HG03103 (cell line): Measurements from ENCODE around the gene GAPVD1.
"Not testable (repeated sequence)": the region's sequence is repeated elsewhere in the genome, so short reads cannot be mapped to it uniquely, and the experiment has no call there.

Source experiments
- ATAC-seq: cut with Tn5 transposase; IDR thresholded peaks from one replicate; pipeline ENCODE4 v1.9.1; 2021; ENCODE audit warnings: low read depth; ENCODE audit not compliant: unreplicated experiment

GAPVD1 gene, protein sequence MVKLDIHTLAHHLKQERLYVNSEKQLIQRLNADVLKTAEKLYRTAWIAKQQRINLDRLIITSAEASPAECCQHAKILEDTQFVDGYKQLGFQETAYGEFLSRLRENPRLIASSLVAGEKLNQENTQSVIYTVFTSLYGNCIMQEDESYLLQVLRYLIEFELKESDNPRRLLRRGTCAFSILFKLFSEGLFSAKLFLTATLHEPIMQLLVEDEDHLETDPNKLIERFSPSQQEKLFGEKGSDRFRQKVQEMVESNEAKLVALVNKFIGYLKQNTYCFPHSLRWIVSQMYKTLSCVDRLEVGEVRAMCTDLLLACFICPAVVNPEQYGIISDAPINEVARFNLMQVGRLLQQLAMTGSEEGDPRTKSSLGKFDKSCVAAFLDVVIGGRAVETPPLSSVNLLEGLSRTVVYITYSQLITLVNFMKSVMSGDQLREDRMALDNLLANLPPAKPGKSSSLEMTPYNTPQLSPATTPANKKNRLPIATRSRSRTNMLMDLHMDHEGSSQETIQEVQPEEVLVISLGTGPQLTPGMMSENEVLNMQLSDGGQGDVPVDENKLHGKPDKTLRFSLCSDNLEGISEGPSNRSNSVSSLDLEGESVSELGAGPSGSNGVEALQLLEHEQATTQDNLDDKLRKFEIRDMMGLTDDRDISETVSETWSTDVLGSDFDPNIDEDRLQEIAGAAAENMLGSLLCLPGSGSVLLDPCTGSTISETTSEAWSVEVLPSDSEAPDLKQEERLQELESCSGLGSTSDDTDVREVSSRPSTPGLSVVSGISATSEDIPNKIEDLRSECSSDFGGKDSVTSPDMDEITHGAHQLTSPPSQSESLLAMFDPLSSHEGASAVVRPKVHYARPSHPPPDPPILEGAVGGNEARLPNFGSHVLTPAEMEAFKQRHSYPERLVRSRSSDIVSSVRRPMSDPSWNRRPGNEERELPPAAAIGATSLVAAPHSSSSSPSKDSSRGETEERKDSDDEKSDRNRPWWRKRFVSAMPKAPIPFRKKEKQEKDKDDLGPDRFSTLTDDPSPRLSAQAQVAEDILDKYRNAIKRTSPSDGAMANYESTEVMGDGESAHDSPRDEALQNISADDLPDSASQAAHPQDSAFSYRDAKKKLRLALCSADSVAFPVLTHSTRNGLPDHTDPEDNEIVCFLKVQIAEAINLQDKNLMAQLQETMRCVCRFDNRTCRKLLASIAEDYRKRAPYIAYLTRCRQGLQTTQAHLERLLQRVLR (N-terminal part only)

DNA sequence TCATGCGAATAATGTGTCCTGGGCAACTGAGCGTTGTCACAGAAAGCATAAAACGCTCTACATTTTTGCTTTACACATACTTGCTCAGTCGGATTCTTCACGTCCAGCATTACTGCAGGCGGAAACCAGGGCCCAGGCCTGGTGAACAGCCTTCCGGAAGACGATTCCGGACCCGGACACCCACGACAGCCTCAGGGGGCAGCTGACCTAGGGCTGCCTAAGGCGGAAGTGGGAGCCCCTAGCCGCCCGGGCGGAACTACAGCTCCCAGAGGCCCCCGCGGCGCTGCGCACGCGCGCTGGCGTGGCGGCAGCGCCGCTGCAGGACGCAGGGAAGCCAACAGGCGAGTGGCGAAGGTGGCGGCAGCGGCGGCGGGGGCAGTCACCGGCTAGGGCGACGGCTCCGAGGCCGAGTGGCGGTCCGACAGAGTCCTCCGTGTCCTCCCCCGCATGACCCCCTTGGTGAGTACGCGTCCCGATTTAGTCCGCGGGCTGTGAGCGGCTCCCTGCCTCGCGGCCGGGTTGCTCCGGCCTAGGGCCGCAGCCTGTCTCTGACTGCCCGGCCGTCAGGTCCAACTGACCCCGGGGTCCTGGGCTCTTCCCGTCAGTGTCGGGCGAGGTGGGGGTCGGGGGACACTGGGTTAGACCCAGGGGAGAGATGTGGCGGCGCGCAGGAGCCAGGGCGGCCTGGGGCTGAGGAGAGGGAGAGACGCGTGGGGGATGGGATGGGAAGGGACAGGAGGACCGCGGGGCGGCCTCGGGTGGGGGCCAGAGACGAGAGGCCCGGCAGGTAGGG, at the start of gene GAPVD1:
GAPVD1 (plus strand) TSS at position 326 of the 793 bp plus-strand sequence. CDS start 37,096 bp downstream, outside the sequence.
- ATAC-seq: peak; percentile 95

DNA sequence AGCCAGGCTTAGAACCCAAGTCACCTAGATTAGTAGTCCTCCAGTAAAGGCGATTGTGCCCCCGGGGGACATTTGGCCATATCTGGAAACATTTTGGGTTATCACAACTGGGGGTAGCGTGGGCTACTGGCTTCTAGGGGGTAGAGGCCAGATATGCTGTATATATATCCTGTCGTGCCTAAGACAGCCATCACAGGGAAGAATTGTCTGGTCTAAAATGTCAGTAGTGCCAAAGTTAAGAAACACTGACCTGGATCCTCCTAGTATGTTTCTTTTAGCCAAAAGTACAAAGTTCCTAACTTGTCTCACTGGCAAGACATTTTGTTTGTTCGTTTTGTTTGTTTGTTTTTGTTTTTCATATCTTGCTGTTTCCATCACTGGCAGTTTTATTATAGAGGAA, 47.4 kb upstream of the GAPVD1 start:
- ATAC-seq: no peak

DNA sequence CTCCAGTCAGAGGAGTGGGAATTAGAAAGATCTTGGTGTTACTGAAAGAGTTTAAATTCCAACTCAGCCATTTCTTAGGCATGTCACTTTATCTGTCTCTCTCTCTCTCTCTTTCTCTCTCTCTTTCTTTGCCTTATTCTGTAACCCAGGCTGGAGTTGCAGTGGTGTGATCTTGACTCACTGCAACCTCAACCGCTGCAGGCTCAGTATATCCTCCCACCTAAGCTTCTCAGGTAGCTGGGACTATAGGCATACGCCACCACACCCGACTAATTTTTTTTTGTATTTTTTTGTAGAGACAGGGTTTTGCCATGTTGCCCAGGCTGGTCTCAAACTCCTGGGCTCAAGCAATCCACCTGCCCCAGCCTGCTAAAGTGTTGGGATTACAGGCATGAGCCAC, 43.0 kb upstream of the GAPVD1 start:
- no peak for ATAC-seq

DNA sequence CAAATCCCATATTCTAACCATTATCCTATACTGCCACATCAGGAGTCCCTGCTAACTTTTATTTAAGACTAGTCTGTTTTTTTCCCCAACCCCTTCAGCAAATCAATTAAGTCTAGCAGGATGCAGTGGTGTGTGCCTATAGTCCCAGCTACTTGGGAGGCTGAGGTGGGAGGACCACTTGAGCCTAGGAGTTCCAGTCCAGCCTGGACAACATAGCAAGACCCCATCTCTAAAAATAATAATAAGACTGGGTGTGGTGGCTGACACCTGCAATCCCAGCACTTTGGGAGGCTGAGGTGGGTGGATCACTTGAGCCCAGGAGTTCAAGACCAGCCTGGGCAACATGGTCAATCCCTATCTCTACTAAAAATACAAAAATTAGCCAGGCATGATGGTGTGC, 36.8 kb upstream of the GAPVD1 start:
- ATAC-seq: not testable (repeated sequence)

DNA sequence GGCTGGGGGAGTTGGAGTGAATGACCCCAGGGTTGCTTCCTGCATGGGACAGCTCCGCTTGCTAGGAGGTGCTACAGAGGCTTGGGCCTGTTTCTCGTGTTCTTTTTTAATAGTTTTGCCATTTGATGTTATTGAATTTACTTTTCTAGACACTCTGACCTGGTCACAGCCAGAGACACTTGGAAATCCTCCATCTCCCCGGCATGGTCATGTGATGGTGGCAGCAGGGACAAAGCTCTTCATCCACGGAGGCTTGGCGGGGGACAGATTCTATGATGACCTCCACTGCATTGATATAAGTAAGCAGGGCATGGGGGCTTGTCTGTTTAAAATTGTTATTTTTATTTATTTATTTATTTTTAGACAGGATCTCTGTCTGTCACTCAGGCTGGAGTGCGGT, 33.9 kb upstream of the GAPVD1 start:
- no peak for ATAC-seq

DNA sequence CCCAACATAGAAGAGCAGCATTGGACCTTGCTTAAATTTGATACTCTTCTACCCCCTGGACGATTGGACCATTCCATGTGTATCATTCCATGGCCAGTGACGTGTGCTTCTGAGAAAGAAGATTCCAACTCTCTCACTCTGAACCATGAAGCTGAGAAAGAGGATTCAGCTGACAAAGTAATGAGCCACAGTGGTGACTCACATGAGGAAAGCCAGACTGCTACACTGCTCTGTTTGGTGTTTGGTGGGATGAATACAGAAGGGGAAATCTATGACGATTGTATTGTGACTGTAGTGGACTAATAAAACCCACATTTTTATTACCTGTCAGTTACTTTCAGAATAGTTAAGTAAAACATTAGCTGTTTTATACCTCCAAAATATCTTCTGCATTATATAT, 27.9 kb upstream of the GAPVD1 start:
- ATAC-seq: no peak

DNA sequence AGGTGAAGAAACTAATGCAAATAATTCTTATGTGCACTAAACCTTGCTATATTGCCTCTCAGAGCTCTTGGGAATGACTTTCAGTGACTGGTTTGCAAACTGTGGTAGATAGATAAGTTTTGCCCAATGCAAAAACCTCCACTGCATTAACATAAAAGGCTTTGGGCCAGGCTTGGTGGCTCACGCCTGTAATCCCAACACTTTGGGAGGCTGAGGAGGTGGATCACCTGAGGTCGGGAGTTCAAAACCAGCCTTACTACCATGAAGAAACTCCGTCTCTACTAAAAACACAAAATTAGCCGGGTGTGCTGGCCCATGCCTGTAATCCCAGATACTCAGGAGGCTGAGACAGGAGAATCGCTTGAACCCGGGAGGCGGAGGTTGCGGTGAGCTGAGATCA, 27.5 kb upstream of the GAPVD1 start:
- not testable (repeated sequence) for ATAC-seq

DNA sequence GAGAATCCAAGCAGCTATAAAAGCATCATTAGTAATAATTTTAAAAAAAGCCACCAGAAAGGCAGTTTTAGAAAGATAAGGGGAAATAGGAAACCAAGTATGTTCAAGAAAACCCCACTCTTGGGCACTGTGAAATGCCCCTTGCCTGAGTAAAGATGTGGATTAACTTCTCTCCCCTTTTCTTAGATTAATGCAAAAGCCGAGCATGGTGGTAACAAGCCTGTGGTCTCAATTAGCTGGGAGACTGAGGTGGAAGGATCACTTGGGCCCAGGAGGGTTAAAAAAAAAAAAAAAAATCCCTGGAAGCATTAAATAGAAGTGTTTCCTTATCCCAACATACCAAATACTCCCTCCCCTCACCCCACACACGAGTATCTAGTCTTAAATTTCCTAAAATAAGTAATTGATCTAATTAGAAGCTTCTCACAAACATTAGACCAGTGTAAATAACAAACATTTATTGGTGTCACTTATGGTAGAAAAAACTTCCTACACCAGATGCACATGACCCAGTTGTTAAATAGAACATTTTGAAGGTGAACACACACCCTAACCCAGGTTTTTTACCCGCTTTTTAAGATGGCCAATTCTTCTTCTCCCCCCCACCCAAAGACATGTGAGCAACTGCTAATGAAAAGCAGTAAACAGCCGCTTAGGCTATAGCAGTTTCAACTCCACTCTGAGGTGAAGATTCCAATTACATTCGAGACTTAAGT, 25.7 kb upstream of the GAPVD1 start:
- no peak for ATAC-seq

DNA sequence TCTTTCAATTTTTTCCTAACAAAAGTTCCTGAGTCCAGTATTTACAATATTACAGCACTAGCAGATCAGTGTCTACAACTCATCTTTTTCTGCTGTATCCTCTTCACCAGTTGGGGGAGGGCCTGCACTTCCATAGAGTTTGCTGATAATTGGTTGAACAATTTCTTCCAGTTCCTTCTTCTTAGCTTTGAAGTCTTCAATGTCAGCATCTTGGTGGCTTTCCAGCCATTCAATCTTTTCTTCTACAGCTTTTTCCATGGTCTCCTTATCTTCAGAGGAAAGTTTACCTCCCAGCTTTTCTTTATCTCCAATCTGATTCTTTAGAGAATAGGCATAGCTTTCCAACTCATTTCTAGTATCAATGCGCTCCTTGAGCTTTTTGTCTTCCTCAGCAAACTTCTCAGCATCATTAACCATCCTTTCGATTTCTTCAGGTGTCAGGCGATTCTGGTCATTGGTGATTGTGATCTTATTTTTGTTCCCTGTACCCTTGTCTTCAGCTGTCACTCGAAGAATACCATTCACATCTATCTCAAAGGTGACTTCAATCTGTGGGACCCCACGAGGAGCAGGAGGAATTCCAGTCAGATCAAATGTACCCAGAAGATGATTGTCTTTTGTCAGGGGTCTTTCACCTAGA, 25.0 kb upstream of the GAPVD1 start:
- ATAC-seq: not testable (repeated sequence)

DNA sequence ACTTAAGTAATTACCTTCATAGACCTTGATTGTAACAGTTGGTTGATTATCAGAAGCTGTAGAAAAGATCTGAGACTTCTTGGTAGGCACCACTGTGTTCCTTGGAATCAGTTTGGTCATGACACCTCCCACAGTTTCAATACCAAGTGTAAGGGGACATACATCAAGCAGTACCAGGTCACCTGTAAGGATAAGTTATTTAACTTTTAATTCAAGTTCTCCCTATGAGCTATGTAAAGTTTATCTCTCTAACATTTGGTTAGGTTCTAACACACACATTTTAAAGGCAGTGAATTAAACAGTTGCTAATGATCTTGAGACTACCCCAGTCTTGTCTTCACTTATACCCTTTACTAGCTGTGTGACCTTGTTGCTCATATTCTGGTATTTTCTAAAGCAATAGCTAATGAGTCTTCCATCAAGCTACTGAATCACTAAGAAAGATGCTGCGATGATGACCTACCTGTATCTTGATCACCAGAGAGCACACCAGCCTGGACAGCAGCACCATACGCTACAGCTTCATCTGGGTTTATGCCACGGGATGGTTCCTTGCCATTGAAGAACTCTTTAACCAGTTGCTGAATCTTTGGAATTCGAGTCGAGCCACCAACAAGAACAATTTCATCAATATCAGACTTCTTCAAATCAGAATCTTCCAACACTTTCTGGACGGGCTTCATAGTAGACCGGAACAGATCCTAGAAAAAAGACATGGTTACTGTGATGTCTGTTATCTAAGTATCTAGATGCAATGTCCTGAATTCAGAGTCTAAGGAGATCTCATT, 23.3 kb upstream of the GAPVD1 start:
- ATAC-seq: no peak

DNA sequence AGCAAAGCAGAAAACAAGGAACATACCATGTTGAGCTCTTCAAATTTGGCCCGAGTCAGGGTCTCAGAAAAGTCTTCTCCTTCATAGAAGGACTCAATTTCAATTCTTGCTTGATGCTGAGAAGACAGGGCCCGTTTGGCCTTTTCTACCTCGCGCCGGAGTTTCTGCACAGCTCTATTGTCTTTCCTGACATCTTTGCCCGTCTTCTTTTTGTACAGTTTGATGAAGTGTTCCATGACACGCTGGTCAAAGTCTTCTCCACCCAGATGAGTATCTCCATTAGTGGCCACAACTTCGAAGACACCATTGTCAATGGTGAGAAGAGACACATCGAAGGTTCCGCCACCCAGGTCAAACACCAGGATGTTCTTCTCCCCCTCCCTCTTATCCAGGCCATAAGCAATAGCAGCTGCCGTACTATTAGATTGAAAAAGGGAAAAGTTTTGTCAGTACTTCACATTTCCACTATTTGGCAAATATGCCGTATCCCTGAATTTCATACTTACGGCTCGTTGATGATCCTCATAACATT, 22.6 kb upstream of the GAPVD1 start:
- ATAC-seq: no peak

DNA sequence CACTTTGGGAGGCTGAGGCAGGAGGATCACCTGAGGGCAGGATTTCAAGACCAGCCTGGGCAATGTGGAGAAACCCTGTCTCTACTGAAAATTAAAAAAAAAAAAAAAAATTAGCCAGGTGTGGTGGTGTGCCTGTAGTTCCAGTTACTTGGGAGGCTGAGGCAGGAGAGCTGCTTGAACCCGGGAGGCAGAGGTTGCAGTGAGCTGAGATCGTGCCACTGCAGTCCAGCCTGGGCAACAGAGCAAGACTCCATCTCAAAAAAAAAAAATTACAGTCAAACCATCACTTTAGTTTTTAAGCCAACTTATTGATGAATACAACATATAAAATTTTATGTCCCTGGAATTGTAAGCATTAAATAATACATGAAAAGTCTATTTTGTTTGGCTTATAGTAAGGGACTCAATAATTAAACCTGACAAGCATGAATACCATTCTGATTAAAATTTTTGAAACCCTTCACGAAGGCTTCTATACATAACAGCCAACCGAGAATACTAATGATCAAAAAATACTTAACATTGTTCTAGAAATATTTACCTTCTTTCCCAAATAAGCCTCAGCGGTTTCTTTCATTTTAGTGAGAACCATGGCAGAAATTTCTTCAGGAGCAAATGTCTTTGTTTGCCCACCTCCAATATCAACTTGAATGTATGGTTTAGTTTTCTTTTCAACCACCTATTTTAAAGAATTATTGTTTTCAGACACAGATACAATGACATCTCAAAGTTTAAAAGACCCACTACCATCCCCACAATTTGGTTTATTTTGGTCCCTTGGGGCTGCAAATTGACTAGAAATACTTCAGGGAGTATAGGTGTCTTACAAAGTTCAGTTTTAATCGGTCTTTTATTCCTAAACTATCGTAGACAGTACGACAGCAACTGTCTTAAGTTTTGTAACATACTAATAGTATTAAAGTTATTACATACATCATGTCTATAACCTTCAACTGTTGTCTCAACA, 21.7 kb upstream of the GAPVD1 start:
- no peak for ATAC-seq

DNA sequence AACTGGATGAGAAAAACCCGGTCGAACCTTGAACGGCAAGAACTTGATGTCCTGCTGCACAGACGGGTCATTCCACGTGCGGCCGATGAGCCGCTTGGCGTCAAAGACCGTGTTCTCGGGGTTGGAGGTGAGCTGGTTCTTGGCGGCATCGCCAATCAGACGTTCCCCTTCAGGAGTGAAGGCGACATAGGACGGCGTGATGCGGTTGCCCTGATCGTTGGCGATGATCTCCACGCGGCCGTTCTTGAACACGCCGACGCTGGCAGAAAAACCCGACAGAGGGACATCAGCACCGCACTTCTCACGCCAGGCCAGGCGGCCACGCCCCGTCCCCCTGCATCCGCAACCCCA, 21.0 kb upstream of the GAPVD1 start:
- ATAC-seq: peak; percentile 9

DNA sequence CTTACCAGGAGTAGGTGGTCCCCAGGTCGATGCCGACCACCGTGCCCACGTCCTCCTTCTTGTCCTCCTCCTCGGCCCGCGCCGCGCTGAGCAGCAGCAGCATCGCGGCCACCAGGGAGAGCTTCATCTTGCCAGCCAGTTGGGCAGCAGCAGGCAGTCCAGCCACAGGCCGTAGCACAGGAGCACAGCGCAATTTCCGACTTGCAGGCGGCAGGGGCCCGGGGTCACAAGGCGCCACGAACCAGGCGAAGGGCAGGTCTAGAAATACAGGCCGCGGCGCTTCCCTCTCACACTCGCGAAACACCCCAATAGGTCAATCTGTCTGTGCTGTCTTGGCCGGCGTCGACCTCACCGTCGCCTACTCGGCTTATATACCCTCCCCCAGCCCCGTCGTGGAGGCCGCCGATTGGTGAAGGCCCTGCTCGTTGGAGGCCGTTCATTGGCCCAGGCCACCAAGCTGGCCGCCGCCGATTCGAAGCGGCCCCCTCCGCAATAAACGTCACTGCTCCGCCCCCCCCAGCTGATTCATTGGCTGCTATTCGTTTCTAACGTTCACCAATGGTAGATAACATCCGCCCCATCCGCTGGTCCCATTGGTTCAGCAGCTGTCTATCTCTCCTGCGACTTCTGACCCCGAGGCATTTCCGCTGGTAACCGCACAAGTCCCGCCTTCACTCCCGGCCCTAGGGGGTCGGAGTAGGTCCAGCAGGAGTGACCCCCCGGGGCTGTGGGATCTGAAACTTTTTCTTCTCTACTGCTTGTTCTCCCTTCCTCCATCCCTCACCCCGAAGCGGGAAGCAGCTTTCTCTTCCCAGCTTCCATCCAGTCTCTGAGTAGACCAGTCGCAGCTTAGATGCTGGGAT, 20.4 kb upstream of the GAPVD1 start, which contains the start of gene HSPA5:
HSPA5 (minus strand) TSS at position 344 of the 863 bp plus-strand sequence; CDS start at position 127, 217 bp downstream.
- ATAC-seq: peak; percentile 93

DNA sequence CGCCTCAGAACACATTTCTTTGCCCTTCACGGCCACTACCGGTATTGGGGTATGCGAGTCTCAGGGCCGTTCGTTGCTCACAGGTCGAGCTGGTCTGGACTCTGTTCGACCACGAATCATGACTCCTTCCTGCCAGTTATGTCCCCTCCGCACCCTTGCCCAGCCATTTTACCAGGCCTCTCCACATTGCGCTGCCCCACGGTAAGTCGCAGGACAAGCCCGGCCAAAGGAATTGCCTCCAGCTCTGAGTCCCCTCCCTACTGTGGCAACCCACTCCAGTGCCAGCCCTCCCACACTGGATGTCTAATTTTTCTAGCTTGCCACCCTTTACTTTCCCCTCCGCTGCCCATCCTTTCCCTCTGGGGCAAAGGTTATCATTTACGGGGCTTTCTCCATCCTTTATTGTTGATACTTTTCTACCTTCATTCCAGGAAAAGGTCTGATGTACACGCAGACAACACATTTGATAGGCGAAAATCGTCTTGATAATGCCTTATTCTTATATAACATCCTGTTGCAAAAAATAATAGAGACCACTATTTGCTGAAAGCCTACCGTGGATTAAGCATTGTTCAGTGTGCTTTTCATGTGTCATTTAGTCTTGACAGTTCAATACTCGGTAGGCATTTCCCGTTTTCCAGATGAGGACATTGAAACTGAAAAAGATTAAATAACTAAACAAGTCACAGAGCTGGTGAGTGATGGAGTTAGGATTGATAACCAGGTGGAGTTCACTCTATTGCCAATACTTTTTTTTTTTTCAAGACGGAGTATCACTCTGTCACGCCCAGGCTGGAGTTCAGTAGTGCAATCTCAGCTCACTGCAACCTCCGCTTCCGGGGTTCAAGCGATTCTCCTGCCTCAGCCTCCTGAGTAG, 19.5 kb upstream of the GAPVD1 start:
- no peak for ATAC-seq
